GM23338 (cell line): ENCODE measurements around the gene OPN4. TPM values are rescaled to one million over a fixed set of nuclear protein-coding genes. Genes with fewer than 3 reads are reported as not detected.

Experiments
- ATAC-seq: fragments of 200-7000 bp; cut with Tn5 transposase; 3 replicates; pipeline ENCODE4 v1.9.1; 2020
- DNase-seq: peaks from one replicate; pipeline ENCODE4 v3.0.0-alpha.2; 2015; ENCODE audit warnings: low spot score
- H2AFZ ChIP-seq: fragments of 200-600 bp; sonication (generic); 2 replicates; pipeline ENCODE4 v1.8.0; 2016; ENCODE audit warnings: antibody characterized with exemption, mild to moderate bottlenecking, moderate library complexity
- H3F3A ChIP-seq: fragments of 200-600 bp; sonication (generic); replicated peaks from 2 replicates; pipeline ENCODE4 v1.8.0; 2017; ENCODE audit warnings: antibody characterized with exemption, mixed run types, low read depth
- H3K27ac ChIP-seq: fragments of 200-600 bp; sonication (generic); 2 replicates; pipeline ENCODE4 v1.6.1; 2016; ENCODE audit warnings: low read depth
- H3K27me3 ChIP-seq: fragments of 200-600 bp; sonication (generic); 2 replicates; pipeline ENCODE4 v1.8.0; 2016; ENCODE audit warnings: mild to moderate bottlenecking, mixed run types, moderate library complexity; ENCODE audit not compliant: insufficient read depth
- H3K36me3 ChIP-seq: fragments of 200-600 bp; sonication (generic); 2 replicates; pipeline ENCODE4 v1.8.0; 2016; ENCODE audit warnings: mild to moderate bottlenecking; ENCODE audit not compliant: insufficient read depth
- H3K4me1 ChIP-seq: fragments of 200-600 bp; sonication (generic); 2 replicates; pipeline ENCODE4 v1.8.0; 2016; ENCODE audit warnings: mild to moderate bottlenecking, moderate library complexity; ENCODE audit not compliant: insufficient read depth
- H3K4me2 ChIP-seq: fragments of 200-600 bp; sonication (generic); 2 replicates; pipeline ENCODE4 v1.7.1; 2017; ENCODE audit warnings: mixed run types
- H3K4me3 ChIP-seq: fragments of 200-600 bp; sonication (generic); 2 replicates; pipeline ENCODE4 v1.6.1; 2016; ENCODE audit warnings: mixed run types
- H3K79me2 ChIP-seq: fragments of 200-600 bp; sonication (generic); replicated peaks from 2 replicates; pipeline ENCODE4 v1.8.0; 2017; ENCODE audit warnings: mild to moderate bottlenecking; ENCODE audit not compliant: insufficient read depth
- H3K9me2 ChIP-seq: fragments of 200-600 bp; sonication (generic); 2 replicates; pipeline ENCODE4 v1.8.0; 2017; ENCODE audit not compliant: insufficient read depth
- H4K20me1 ChIP-seq: fragments of 200-600 bp; sonication (generic); replicated peaks from 2 replicates; pipeline ENCODE4 v1.8.0; 2017; ENCODE audit warnings: mild to moderate bottlenecking; ENCODE audit not compliant: insufficient read depth
- H3K27ac Mint-ChIP-seq: 2 replicates; pipeline ENCODE4 v1.8.0; 2020; ENCODE audit warnings: inconsistent platforms, mild to moderate bottlenecking, moderate library complexity, mixed read lengths
- H3K27me3 Mint-ChIP-seq: 3 replicates; pipeline ENCODE4 v1.8.0; 2022; ENCODE audit warnings: low read depth, mild to moderate bottlenecking, moderate library complexity, mixed read lengths, inconsistent platforms; ENCODE audit not compliant: insufficient read depth, poor library complexity
- H3K36me3 Mint-ChIP-seq: 3 replicates; pipeline ENCODE4 v1.8.0; 2021; ENCODE audit warnings: low read depth, mild to moderate bottlenecking, inconsistent platforms, moderate library complexity, mixed read lengths
- H3K4me1 Mint-ChIP-seq: 3 replicates; pipeline ENCODE4 v1.8.0; 2020; ENCODE audit warnings: mild to moderate bottlenecking, inconsistent platforms, mixed read lengths
- H3K4me3 Mint-ChIP-seq: 3 replicates; pipeline ENCODE4 v1.8.0; 2021; ENCODE audit warnings: moderate library complexity, mild to moderate bottlenecking, inconsistent platforms, mixed read lengths
- H3K9me3 Mint-ChIP-seq: 3 replicates; pipeline ENCODE4 v1.8.0; 2020; ENCODE audit warnings: moderate library complexity, mild to moderate bottlenecking, inconsistent platforms, mixed read lengths
- CREB1 ChIP-seq: fragments of 250-450 bp; sonication (Bioruptor Pico); IDR thresholded peaks from 2 replicates; pipeline ENCODE4 v1.5.0; 2020; ENCODE audit warnings: low read depth, mild to moderate bottlenecking, moderate library complexity
- CTCF ChIP-seq, 2 experiments: fragments of 200-600 bp in 1 of 2; sonication (generic) in 1 of 2; conservative IDR thresholded peaks; 2 replicates each; pipeline versions ENCODE4 v1.5.1 to v1.6.1; 2016 to 2017; ENCODE audit warnings: antibody characterized with exemption in 2 of 2, low read depth in 2 of 2, mild to moderate bottlenecking in 2 of 2, moderate library complexity in 1 of 2
- EZH2 ChIP-seq: fragments of 200-600 bp; sonication (generic); IDR thresholded peaks from one replicate; pipeline ENCODE4 v1.8.0; 2017; ENCODE audit warnings: antibody characterized with exemption, mild to moderate bottlenecking, low read depth; ENCODE audit not compliant: unreplicated experiment
- JUNB ChIP-seq: IDR thresholded peaks from one replicate; pipeline ENCODE4 v1.6.1; 2016; ENCODE audit warnings: antibody characterized with exemption; ENCODE audit not compliant: unreplicated experiment
- REST ChIP-seq: IDR thresholded peaks from one replicate; pipeline ENCODE4 v1.6.1; 2018; ENCODE audit warnings: antibody characterized with exemption; ENCODE audit not compliant: unreplicated experiment
- STAT1 ChIP-seq: IDR thresholded peaks from one replicate; pipeline ENCODE4 v1.6.1; 2016; ENCODE audit warnings: antibody characterized with exemption; ENCODE audit not compliant: unreplicated experiment
- ZNF114 ChIP-seq: fragments of 250-450 bp; sonication (Bioruptor Pico); IDR thresholded peaks from 2 replicates; pipeline ENCODE4 v1.5.0; 2020; ENCODE audit warnings: mild to moderate bottlenecking, moderate library complexity
- ZNF462 ChIP-seq: fragments of 250-450 bp; sonication (Bioruptor Pico); IDR thresholded peaks from 2 replicates; pipeline ENCODE4 v1.5.0; 2020; ENCODE audit warnings: mild to moderate bottlenecking, moderate library complexity
- polyA plus RNA-seq: library from polyadenylated mRNA; unstranded; fragments of >200 nt; fragmentation: Nextera tagmentation; extraction: Ambion mirVana; gene quantifications from 2 replicates; pipeline ENCODE4 v1.2.1, GENCODE V29; 2016
- total RNA-seq: library from RNA; depleted of rRNA; stranded (reverse); fragments of >200 nt; shearing (Covaris generic); gene quantifications from 2 replicates; pipeline ENCODE4 v1.2.3, GENCODE V29; 2014

OPN4 gene
- total and polyA plus RNA-seq, 2 experiments from 2014 or later: not detected

- no peak overlapping the region for H3K27ac ChIP-seq
- no peak overlapping the region for H3K4me3 ChIP-seq
- peaks cover 3% of the 10 kb centered on the region; the same call in 1 of the 2 replicates for H3K9me2 ChIP-seq
- no peaks in the 10 kb centered on the region for H3F3A ChIP-seq
- H4K20me1 ChIP-seq: no peaks in the 10 kb centered on the region
- no peak overlapping the region for H3K4me2 ChIP-seq
- peaks cover 11% of the 10 kb centered on the region for H3K4me1 Mint-ChIP-seq
- H3K79me2 ChIP-seq: no peaks in the 10 kb centered on the region
- no peaks in the 10 kb centered on the region for H3K27me3 ChIP-seq
- H3K27ac Mint-ChIP-seq: no peak overlapping the region
- no peaks in the 10 kb centered on the region for H3K36me3 ChIP-seq
- H3K4me1 ChIP-seq: peaks cover 7% of the 10 kb centered on the region
- no peak overlapping the region for H3K4me3 Mint-ChIP-seq
- TF ChIP-seq REST (no peak), CTCF (conservative IDR thresholded peaks at IDR 0.05; ENCODE audit: low read depth in 2 of 2) (no peak), EZH2 (no peak), JUNB (no peak), ZNF114 (CRISPR knock-in tag) (no peak), CREB1 (CRISPR knock-in tag) (no peak), STAT1 (no peak)
- H2AFZ ChIP-seq: peak overlapping the region; percentile 76
- no peaks in the 10 kb centered on the region; the same call in 2 of the 3 replicates for H3K36me3 Mint-ChIP-seq
- ATAC-seq (peak; percentile 62), DNase-seq (no peak)
- H3K9me3 Mint-ChIP-seq: no peaks in the 10 kb centered on the region; the same call in 2 of the 3 replicates
- H3K27me3 Mint-ChIP-seq: peaks cover 3% of the 10 kb centered on the region
Measured at GRCh38 chr10:86652361-86653202, 1.8 kb upstream of the OPN4 start.

GRCh38 chr10:86653379-86653778 lies 968 bp upstream of the OPN4 start:
- H3K4me2 ChIP-seq: no peak overlapping the region
- DNase-seq (no peak), ATAC-seq (no peak)
- no peaks in the 10 kb centered on the region for H3K36me3 ChIP-seq
- Mint-ChIP-seq H3K36me3 (no peaks in the 10 kb centered on the region; the same call in 2 of the 3 replicates), H3K9me3 (no peaks in the 10 kb centered on the region; the same call in 2 of the 3 replicates), H3K27ac (no peak overlapping the region), H3K27me3 (peaks cover 3% of the 10 kb centered on the region), H3K4me3 (no peak overlapping the region), H3K4me1 (peaks cover 7% of the 10 kb centered on the region)
- no peaks in the 10 kb centered on the region for H3K79me2 ChIP-seq
- no peak overlapping the region for H3K27ac ChIP-seq
- H4K20me1 ChIP-seq: no peaks in the 10 kb centered on the region
- no peaks in the 10 kb centered on the region for H3F3A ChIP-seq
- no peak overlapping the region for H3K4me3 ChIP-seq
- H3K27me3 ChIP-seq: no peaks in the 10 kb centered on the region
- no peak overlapping the region for H2AFZ ChIP-seq
- peaks cover 3% of the 10 kb centered on the region; the same call in 1 of the 2 replicates for H3K9me2 ChIP-seq
- H3K4me1 ChIP-seq: no peaks in the 10 kb centered on the region; the same call in 1 of the 2 replicates
- TF ChIP-seq ZNF462: no peak
